GM10248 (cell line): ENCODE data around the gene OR51E2.

Source experiments
- CTCF ChIA-PET: fragments of 300-600 bp; sonication (Branson Sonifier 250); formaldehyde crosslinking; extraction: SDS; loops from one replicate; lab custom pipeline; 2021; ENCODE audit warnings: antibody characterized with exemption; lab: Yijun Ruan, JAX
- POLR2A ChIA-PET: fragments of 350-650 bp; sonication (Branson Sonifier 250); formaldehyde crosslinking; extraction: SDS; loops from one replicate; lab custom pipeline; 2020; ENCODE audit warnings: antibody characterized with exemption; lab: Yijun Ruan, JAX
- DNase-seq: peaks from one replicate; pipeline ENCODE4 v3.0.0; 2012; ENCODE audit errors: extremely low spot score
- TF ChIP-seq, protein P1 (sequence below): IDR thresholded peaks from 2 replicates; pipeline ENCODE4 v1.5.1; 2012; ENCODE audit warnings: mild to moderate bottlenecking, low read depth; ENCODE audit errors: extremely low read depth, missing control alignments, control extremely low read depth

The OR51E2 gene

DNA sequence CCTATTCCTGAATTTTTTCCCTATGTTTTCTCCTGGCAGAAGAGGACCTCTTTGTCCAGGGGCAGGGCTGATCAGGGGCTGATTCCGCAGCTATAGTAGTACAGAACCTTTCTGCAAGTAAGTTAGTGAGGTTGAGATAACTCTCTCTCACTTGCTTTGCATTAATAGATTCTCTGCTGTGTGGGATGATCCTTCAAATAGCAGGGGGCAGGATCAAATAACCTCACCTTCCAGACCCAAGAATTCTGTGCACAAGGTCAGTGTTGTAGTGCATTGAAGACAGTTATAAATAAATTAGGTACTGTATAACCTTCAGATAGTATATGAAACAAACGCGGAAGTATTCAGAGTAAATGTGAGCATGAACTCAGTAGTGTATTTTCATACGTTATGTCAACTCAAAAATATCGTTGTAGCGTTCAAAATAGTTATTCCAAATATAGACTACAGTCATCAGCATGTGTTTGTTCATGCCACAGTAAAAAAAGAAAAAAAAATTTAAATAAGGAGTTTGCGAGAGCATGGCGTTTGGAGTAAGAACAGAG, 7.2 kb upstream of the OR51E2 start:
- ChIA-PET CTCF (interaction anchor here (1.2 to 1.8 kb wide), 2 partner anchors 9 to 68 kb away, joined by 4 read pairs; partner anchors contain the start of gene OR51D1), POLR2A (no interaction called here)
- no peak for DNase-seq
- TF ChIP-seq, protein P1, sequence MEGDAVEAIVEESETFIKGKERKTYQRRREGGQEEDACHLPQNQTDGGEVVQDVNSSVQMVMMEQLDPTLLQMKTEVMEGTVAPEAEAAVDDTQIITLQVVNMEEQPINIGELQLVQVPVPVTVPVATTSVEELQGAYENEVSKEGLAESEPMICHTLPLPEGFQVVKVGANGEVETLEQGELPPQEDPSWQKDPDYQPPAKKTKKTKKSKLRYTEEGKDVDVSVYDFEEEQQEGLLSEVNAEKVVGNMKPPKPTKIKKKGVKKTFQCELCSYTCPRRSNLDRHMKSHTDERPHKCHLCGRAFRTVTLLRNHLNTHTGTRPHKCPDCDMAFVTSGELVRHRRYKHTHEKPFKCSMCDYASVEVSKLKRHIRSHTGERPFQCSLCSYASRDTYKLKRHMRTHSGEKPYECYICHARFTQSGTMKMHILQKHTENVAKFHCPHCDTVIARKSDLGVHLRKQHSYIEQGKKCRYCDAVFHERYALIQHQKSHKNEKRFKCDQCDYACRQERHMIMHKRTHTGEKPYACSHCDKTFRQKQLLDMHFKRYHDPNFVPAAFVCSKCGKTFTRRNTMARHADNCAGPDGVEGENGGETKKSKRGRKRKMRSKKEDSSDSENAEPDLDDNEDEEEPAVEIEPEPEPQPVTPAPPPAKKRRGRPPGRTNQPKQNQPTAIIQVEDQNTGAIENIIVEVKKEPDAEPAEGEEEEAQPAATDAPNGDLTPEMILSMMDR = no peak

- TF ChIP-seq, protein P1 = no peak
- POLR2A ChIA-PET = no interaction called here
- no peak for DNase-seq
- CTCF ChIA-PET = interaction anchor here (1.0 to 1.8 kb wide), 3 partner anchors 9 to 76 kb away, joined by 3 to 4 read pairs (median 4); partner anchors contain the start of gene OR51D1
Observed at GRCh38 chr11:4704054-4704789, 6.6 kb upstream of the OR51E2 start, which contains the start of gene MMP26. TSS of gene MMP26 (plus strand) at chr11:4704784.

DNA sequence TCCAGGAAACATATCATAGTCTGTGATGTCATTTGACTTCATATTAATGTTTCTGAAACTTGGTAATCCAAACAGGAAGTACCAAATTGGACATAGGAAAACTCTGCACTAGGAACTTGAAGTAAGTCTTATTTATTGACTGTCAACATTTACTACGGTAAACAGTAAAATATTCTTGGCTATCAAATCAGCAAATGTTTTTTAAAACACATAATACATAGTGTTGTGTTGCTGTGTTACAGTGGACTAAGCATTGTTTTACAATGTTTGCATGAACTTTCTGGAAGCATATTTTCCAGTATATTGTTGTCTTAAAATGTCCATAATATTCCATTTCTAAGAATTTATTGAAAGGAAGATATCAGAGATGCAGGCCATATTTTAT, 2.8 kb upstream of the OR51E2 start:
- DNase-seq = no peak
- TF ChIP-seq, protein P1 = no peak
- ChIA-PET CTCF (no interaction called here), POLR2A (no interaction called here)

DNA sequence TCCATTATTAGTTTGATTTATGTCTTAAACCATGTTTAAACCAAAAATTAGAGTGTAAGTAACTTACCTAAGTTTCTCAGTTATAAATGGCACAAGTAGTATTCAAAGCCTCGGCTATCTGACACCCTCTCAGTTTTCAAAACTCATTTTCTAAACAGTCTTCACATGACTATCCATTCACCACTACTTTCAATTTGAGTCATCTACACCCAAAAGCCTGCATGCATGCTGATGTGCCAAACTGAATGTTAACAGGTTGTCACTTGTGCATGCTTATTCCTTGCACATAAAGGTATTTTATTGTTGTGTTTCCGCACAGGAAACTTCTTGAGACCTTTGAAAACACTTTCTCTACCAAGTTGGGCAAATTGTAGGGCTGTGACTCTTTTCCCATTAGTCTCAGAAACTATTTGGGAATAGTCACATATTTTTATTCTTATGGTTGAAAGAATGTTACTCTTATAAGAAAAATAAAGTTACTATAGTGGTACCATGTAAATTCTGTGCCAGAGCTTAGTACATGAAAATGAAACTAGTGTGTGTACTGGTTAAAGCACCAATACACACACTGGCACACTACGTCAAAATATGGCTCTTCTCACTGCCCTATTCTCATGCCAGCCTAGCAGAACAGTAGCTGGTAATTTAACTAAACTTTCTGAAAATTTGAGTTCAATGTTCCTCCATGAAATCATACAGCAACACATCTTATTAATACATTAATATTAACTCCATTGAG, 2.2 kb upstream of the OR51E2 start:
- peak; percentile 19 for DNase-seq
- TF ChIP-seq, protein P1 = no peak
- POLR2A ChIA-PET = no interaction called here
- CTCF ChIA-PET = no interaction called here

- POLR2A ChIA-PET = no interaction called here
- TF ChIP-seq, protein P1 = no peak
- CTCF ChIA-PET = interaction anchor here (1.0 to 1.9 kb wide), 3 partner anchors 9 to 11 kb away, joined by 4 to 8 read pairs (median 4); partner anchors contain the start of gene MMP26
- DNase-seq = no peak
Observed at GRCh38 chr11:4695442-4695841, 2.2 kb downstream of the OR51E2 start.

DNA sequence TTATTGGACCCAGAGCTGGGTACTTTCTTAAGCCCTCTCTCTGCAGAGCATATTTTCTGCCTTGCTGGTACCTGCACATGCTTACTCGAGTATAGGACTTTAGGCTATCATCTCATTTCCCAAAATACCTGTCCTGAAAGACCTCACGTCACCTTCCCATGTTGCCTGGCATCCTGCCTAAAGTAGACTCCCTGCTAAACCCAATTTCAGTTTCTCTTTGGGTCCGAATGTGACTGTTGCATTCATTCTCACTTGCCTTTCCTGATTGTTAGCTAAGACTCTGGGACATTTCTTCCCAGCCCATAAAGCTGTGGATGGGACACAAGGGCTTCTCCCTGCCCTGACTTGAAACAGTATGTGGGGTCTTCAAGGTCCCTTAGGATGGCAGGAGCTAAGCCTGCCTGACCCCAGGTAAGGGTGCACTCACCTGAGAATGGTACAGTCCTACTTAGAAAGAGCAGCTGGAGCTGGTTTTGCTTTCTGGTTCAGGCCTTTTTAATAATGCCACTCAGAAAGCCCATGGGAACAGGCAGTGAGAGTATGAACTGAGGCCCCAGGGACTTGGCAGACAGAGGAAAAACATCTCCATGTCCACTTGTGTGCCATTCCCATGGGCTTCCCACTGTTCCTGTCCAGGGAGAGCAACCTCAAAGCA, 12.9 kb downstream of the OR51E2 start:
- ChIA-PET POLR2A (no interaction called here), CTCF (interaction anchor here (1.4 to 2.1 kb wide), 2 partner anchors 12 to 49 kb away, joined by 4 to 8 read pairs; no protein-coding TSS in a partner anchor)
- DNase-seq = no peak
- TF ChIP-seq, protein P1 = no peak
